ENCODE data around the gene RBM17. TPM values are rescaled to one million over a fixed set of nuclear protein-coding genes. Genes with fewer than 3 reads are reported as not detected.
"Not testable (repeated sequence)": the region's sequence is repeated elsewhere in the genome, so short reads cannot be mapped to it uniquely, and the experiment has no call there.

Gene RBM17
- total RNA-seq, 1 donor from 2014 or later, result 176 TPM

DNA sequence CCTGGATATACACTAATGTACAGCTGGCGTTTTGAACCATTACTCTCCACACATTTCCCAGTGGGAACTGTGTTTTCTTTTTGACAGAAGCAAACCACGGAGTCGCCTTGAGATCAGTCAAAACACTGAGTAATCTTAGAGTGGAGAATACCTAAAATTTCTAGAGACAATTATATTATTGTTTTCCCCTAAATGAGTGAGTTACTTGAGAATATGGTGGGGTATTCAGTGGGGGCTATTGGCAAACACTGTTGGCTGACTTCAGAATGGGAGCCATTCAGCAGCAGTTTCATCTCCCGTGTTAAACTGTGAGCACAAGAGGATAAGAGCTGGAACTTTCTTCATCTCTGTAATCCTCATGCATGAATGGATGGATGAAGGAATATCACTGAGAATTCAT is 32.9 kb upstream of the RBM17 start:
- intact Hi-C loops (cut with micrococcal nuclease), result loop anchor here (10.0 kb wide), 2 partner anchors 371 to 1999 kb away; partner anchors contain the start of genes GATA3 and TASOR2

DNA sequence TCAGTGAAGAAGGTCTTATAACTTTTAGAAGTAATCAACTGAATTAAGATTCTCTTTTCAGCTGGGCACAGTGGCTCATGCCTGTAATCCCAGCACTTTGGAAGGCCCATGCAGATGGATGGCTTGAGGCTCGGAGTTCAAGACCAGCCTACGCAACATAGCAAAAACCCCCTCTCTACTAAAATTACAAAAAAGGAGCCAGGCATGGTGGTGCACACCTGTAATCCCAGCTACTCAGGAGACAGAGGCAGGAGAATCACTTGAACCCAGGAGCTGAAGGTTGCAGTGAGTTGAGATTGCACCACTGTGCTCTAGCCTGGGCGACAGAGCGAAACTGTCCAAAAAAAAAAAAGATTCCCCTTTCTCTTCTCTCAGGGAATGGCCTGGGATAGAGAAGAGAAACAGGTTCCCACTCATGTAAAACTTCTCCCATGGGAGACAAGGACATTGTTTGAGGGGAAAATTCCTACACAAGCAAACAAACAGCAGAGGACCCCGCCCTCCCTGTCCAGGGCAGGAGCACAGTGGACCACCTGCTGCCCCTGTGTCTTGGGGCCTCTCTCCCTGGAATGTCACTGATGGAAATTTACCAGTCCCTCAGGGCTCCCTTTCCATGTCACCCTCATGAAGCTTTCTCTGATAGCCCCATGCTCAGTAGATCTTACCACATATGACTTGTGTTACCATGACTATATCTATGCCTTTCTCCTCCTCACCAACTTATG is 32.3 kb upstream of the RBM17 start:
- intact Hi-C loops (cut with micrococcal nuclease), result loop anchor here (10.0 kb wide), 2 partner anchors 372 to 1998 kb away; partner anchors contain the start of genes GATA3 and TASOR2

DNA sequence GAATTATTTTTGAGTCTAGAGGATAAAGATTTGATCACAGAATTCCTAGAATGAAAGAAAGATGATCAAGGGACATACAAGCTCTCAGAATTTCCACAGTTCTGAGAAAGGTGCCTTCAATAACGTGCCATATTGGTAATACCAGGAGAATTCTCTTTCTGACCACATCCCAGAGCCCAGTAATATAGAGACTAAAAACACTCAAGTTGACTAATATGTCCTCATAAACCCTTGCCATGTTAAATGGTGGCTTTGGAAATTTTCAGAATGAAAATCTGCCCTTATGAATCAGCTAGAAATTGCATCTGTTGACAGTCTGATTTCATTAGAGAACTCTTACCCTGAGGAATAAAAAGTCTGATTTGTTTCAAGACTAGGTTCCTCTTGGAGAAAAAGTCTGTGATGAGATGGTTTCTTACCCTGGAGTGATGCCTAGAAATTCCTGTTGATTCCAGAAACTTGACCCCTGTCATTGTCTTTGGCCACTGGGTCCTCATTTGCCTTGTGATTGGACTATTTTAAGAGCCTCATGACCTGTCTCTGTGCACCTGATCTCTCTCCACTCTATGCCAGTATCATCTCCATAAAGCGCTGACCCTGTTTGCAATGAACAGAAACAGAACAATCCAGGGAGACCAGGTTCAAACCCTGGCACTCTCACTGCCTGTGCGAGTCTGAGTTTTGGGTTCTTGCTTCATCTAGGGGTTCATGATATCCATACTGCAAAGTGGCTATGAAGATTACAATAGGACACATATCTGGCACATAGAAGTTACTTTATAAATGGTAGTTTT is 30.0 kb upstream of the RBM17 start:
- intact Hi-C loops (cut with micrococcal nuclease), result loop anchor here (2.0 to 10.0 kb wide), 4 partner anchors 14 to 1996 kb away; partner anchors contain the start of genes GATA3 and TASOR2

DNA sequence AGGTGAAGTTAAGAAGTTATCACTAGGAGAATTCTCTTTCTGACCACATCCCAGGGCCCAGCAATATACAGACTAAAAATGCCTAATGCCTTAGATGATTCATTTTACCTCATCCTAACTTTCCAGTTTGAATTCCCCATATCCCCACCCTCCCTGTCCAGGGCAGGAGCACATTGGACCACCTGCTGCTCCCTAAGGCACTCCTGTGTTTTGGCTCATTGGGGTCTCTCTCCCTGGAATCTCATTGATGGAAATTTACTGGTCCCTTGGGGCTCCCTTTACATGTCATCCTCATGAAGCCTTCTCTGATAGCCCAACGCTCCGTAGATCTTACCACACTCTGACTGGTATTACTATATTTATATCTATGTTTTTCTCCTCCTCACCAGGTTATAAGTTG is 29.3 kb upstream of the RBM17 start:
- intact Hi-C loops (cut with micrococcal nuclease), result loop anchor here (2.0 to 10.0 kb wide), 4 partner anchors 15 to 1995 kb away; partner anchors contain the start of genes GATA3 and TASOR2

DNA sequence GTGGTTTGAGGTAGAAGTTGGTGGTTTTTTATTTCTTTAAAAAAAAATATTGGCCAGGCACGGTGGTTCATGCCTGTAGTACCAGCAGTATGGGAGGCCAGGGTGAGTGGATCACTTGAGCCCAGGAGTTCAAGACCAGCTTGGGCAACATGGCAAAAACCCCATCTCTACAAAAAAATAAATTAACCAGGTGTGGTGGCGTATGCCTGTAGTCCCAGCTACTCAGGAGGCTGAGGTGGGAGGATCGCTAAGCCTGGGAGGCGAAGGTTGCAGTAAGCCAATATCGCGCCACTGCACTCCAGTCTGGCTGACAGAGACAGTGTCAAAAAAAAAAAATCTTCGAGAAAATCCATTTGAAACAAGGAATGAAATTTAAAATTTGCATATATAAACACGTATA is 27.8 kb upstream of the RBM17 start:
- intact Hi-C loops (cut with micrococcal nuclease), result no loop called here

DNA sequence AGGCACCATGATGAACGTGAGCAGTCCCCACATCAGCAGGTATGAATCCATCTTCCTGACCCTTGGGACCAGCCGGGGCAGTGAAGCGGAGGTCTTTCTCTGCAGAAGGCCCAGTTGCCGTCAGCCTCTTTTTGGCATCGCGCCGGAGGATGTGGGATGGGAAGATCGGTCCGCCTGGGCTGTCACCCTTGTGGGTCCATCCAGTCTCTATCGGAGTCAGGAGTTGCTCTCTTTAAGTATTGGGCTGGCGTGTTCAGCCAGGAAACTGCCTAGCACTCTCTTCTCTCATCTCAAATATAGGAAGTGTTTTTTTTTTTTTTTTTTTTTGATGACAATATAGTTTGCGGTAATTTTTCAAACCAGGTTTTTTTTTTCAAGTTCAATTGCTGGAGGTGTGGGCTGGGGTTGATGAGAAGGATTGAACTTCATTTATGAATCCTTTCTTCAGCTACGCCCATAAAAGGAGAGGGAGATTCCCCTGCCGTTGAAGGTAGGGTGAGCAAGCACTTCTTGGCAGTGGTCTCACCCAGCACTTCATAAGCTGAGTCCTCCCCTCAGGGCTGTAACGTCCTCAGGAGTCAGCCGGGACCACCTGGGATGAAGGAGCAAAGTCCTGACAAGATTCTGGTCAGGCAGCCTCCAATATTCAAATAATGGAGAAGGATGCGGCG is 26.6 kb upstream of the RBM17 start, which contains the start of gene IL2RA:
Gene IL2RA, minus strand, starts transcription at position 267 of the 671 bp plus-strand sequence. Its CDS starts 216 bp downstream, at position 51.
- intact Hi-C loops (cut with micrococcal nuclease), result loop anchor here (1.0 kb wide), 5 partner anchors 10 to 85 kb away; partner anchors contain the start of gene IL15RA

DNA sequence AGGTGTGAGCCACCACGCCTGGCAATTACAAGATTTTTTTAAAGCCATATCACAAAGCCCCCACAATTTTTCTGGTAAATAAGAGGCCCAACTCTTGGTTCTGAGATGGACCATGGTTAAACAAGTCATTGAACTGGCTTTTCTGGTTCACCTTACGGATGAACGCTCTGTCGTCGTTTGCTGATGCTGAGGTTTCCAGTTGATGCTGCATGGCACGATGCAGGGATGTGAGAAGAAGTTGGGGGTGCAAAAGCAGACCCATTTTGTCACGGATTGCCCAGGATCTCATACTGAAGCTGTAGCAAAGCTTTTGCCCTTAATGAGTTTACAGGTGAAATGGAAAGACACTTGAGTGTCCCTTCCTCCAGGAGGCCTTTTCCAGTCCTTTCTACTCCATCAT is 24.7 kb upstream of the RBM17 start:
- intact Hi-C loops (cut with micrococcal nuclease), result no loop called here

DNA sequence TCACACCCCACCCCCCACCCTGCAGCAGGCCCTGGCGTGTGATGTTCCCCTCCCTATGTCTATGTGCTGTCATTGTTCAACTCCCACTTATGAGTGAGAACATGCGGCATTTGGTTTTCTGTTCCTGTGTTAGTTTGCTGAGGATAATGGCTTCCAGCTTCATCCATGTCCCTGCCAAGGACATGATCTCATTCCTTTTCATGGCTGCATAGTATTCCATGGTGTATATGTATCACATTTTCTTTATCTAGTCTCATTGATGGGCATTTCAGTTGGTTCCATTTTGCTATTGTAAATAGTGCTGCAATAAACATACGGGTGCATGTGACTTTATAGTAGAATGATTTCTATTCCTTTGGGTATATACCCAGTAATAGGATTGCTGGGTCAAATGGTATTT is 24.1 kb upstream of the RBM17 start:
- intact Hi-C loops (cut with micrococcal nuclease), result not testable (repeated sequence)

DNA sequence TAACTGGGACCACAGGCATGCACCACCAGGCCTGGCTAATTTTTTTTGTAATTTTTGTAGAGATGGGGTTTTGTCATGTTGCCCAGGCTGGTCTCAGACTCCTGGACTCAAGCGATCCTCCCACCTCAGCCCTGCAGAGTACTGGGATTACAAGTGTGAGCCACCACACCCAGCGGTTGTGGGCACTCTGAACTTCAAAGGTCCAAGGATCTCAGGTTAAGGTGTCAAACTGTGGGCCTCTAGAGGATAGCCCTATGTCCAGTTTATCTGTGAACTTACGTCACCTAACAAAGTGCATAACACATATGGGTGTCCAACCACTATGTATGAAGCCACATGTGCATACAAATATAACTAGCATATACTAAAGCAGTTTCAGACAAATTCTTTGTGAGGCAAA is 23.4 kb upstream of the RBM17 start:
- intact Hi-C loops (cut with micrococcal nuclease), result no loop called here

DNA sequence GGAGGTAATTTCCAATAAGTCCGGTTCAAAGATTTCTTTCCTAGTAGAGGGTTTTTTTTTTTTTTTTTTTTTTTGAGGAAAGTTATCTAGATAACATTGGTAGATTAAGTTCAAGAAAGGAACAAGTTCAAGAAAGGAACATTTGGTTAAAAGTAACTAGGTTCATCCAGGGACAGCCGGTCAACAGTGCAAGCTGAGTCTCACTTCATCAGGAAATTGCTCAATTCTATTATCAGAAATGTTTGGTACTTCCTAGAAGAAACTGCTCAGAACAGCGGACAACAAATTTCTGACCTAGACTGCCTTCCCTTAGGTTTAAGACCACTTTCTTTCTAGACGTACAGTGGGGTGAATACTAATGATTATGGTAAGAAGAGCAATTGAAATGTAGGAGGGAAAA is 23.0 kb upstream of the RBM17 start:
- intact Hi-C loops (cut with micrococcal nuclease), result no loop called here

DNA sequence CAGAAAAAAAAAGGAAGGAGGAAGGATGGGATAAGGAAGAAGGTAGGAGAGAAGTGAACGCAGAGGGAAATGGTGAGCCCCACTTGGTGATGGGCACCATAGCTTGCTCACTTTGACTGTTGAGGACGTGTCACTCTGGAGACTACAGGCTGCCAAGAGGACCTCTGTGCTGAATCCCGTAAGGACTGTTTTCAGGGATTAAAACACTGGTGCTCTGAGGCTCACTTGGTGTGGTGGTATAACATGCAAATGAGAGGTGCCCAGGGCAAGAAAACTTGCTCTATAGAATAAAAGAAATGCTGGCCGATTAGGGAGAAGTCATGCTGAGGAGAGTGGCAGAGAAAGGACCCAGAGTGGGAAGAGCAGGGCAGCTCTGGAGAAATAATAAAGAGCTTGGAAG is 21.4 kb upstream of the RBM17 start:
- intact Hi-C loops (cut with micrococcal nuclease), result no loop called here

DNA sequence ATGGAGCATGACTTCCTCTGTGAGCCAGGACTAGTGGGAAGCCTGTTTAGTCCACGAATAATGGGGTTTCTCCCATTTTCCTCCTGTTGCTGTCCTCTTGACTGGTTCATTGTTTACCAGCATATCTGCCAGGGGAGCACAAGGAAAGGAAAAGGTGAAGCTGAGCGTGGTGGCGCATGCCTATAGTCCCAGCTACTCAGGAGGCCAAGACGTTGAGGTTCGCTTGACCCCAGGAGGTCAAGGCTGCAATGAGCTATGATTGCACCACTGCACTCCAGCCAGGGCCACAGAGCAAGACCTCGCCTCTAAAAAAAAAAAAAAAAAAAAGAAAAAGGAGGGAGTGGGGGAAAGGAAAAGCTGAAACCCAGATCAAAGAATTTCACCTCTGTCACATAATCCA is 20.8 kb upstream of the RBM17 start:
- intact Hi-C loops (cut with micrococcal nuclease), result loop anchor here (2.0 kb wide), 1 partner anchor 15 kb away; no protein-coding TSS in a partner anchor

DNA sequence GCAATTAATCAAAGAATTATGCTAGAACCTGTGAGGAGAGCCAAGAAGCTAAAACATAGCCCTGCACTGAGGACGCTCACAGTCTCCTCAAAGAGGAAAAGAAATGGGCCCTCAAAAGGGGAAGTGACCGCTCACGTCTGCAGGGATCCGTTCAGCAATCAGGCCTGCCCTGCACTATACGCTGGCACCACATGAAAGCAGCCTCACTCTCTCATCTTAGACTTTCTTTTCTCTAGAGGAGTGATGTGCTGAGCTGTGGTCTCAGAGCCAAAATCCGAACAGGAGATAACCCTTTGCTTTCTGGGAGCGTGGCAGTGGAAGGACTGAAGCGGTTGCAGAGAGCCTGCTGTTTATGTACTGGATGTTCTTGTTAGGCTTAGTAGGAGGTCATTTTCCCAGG is 20.4 kb upstream of the RBM17 start:
- intact Hi-C loops (cut with micrococcal nuclease), result loop anchor here (2.0 kb wide), 1 partner anchor 14 kb away; no protein-coding TSS in a partner anchor

DNA sequence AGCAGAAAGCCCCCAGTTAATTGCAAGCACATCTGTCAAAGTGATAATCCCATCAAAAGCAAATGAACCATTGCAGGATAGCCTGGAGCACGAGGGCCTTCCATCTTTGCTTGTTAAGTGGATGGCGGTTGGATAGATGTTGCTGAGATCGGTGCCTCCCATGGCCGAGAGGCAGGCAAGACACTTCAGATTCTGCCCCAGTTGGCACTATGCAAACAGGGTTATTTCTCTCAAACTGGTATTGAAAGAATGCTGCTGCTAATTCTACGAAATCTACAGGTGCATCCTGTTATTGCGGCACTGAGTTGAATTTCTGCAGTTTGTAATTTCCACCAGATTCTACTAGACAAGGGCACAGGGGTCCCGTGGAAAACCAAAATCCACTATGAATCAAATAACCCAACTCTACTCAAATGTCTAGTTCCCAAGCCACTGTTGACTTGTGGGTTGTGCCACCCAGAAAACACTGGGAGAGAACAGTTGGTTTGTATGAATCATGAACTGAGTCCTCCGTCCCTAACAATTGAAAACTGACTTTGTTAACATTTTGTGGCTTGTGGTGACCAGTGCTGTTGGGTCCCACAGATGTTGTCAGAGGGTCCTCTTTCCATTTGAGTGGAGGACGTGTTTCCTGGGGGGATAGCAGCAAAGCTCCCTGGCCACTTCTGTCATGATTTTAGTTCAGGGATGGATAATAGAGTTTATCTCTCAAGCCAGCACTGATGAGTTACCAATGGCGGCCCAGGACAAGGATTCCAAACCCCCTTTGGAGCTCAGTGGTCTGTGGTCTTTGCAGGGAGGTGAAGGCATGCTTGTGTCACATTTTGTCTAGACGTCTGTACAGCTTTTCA is 19.5 kb upstream of the RBM17 start:
- intact Hi-C loops (cut with micrococcal nuclease), result loop anchor here (2.0 kb wide), 1 partner anchor 13 kb away; no protein-coding TSS in a partner anchor

DNA sequence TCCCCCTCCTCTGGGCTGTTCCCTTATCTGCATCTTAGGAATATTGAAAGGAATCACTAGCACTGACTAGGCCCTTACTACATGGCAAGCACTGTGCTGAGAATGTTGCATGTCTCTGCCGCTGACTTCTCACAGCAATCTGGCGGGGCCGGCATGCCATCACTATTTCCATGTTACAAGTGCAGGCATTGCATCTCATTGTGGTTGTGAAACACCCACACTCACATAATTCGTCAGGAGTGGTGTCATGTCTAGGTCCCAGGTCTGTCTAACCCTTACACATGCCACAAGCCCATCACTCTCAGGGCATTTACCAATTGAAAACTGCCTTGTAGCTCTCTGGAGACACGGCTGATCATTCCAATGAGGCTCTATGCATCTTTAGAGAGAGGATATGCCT is 18.2 kb upstream of the RBM17 start:
- intact Hi-C loops (cut with micrococcal nuclease), result no loop called here

DNA sequence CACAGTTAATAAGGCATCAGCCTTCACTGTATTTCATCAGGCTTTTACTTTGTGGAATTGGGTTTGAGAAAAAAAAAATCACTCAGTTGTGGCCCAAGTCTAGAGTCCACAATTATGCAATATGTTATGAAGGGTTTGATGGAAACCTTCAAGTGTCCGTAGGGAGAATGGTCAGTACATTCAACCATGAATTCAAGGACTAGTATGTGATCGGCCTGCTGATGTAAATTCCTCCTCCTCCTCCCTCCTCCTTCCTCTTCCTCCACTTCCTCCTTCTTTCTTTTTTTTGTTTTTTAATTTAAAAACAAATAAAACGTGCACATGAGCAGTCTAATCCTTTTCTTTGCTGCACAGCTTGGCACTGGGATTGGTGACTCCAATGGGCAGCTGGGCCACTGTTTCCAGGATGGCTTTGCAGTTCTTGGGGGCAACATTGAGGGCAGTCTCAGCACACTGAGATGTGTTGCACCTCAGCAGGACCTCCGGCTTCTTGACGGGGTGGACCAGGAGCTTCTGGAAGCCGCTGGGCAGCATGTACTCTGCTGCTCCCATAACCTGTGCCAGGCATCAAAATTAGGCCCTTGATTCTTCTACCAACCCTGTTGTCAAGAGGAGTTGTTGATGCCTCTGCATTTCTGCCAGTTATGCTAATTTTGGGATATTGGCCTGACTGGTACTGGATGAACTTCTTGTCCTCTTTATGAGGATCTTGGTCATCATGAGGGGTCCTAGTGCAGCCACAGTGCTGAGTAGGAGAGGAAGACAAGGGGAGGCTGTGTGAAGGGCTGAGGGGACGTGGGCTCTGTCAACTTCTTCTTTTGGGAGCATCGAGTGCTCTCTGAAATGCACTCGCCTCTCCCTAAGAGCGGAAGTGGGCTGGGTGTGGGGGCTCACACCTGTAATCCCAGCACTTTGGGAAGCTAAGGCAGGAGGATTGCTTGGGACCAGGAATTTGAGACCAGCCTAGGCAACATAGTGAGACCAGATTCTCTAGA is 17.4 kb upstream of the RBM17 start:
- intact Hi-C loops (cut with micrococcal nuclease), result loop anchor here (1.0 kb wide), 3 partner anchors 9 to 20 kb away; partner anchors contain the start of gene IL2RA

DNA sequence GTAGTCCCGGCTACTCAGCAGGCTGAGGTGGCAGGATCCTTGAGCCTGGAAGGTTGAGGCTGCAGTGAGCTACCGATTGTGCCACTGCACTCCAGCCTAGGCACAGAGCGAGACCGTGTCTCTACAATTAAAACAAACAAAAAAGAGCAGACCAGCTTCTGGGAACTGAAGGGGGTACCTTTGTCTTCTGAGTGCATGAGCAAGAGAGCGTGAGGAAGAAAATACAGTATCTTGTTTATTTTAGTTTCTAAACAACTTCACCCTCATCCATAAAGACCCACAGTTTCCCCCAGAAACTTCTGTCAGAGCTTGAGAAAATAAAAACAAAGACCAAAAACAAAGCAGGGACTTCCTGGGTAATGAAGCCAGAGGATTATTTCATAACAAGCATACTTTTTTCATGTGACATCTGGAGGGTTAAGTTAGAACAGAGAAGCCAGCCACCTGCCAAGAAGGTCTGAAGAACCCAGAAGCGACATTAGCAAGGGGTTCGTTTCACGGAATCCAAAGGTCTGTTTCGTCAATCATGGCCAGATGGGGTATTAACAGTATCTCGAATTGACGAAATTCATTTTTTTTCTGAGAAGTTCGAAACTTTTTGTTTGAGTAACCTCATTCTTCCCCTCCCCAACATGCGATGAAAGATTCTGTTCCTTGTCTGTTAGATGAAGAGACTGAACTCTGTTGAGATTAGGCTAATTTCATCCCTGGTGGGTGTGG is 16.5 kb upstream of the RBM17 start:
- intact Hi-C loops (cut with micrococcal nuclease), result loop anchor here (1.0 kb wide), 3 partner anchors 10 to 21 kb away; partner anchors contain the start of gene IL2RA
